Inflammatory macrophage treated with lipopolysaccharide for 1 hour (primary cell): ENCODE results near the gene ARFGAP3.

Experiments used
- DNase-seq, 2 donors: peaks; one replicate each; pipeline ENCODE4 v3.0.0-alpha.2; 2020 to 2022

The ARFGAP3 gene

DNA sequence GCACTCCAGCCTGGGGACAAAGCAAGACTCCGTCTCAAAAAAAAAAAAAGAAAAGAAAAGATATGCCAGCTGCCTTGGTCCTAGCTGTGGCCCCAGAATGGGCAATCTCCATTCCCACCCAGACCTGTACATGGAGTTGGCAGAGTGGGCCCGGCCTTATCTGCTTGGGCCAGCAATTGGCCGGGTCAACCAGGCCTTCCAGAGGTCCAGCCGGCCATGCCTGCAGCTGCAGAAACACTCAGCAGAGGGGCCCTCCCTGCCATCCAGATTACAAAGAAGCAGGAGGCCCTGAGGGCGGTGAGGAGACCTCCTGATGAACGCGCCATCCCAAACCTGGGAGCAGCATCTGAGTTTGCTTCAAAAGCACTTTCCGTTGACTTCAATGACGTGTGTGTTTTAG is 26.9 kb upstream of the ARFGAP3 start:
- no peak for DNase-seq

- DNase-seq = no peak
Observed at GRCh38 chr22:42883121-42883520, 26.0 kb upstream of the ARFGAP3 start.

GRCh38 chr22:42881982-42882656 is 25.0 kb upstream of the ARFGAP3 start:
- DNase-seq = no peak

- DNase-seq = no peak
Observed at GRCh38 chr22:42881298-42881697, 24.2 kb upstream of the ARFGAP3 start.

DNA sequence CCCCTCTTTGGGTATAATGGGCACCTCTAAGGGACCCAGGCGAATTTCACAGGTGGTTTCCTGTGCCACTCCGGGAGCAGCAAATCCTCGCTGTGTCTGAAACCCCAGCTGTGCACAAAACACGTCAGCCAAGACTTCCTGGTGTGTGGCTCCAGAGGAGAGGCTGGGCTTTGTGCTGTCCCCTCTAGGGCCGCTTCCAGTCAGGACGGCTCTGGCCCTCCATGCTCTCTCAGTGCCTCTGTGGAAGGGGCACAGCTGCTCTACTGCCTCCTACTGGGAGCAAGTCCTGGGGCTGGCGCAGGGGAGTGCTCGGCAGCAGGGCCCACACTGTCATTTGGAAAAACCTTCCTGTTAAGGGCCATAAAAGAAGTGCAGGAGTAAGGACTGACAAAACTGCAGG is 23.7 kb upstream of the ARFGAP3 start:
- no peak for DNase-seq

DNA sequence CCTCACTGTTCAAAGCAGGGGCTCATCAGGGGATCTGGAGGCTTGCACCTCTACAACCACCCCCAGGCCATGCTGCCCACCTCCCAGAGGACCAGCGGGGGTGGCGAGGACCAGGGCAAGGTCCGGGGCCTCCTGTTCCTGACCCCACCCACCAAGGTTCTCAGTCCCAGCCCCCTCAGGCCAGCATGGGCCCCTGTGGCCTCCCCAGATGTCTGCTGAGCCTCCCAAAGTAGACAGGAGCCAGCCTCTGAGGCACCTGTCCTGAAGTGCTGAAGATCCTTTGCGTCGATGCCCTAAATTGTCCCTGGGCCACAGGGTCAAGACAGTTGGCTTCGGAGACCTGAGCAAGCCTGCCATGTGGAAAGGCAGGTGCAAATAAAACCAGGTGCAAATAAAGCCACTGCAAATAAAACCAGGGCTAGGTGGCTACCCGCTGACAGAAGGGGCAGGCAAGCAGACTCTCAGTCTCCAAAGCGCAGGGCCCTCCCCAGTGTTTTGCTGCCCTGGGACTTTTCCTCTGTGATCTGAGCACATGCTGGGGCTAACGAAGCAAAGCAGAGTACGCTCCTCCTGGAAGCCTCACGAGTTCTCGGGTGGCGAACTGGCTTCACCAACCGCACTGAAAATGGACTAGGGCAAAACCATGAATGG is 22.4 kb upstream of the ARFGAP3 start:
- no peak for DNase-seq

GRCh38 chr22:42878561-42879305 is 21.7 kb upstream of the ARFGAP3 start:
- DNase-seq = no peak

DNA sequence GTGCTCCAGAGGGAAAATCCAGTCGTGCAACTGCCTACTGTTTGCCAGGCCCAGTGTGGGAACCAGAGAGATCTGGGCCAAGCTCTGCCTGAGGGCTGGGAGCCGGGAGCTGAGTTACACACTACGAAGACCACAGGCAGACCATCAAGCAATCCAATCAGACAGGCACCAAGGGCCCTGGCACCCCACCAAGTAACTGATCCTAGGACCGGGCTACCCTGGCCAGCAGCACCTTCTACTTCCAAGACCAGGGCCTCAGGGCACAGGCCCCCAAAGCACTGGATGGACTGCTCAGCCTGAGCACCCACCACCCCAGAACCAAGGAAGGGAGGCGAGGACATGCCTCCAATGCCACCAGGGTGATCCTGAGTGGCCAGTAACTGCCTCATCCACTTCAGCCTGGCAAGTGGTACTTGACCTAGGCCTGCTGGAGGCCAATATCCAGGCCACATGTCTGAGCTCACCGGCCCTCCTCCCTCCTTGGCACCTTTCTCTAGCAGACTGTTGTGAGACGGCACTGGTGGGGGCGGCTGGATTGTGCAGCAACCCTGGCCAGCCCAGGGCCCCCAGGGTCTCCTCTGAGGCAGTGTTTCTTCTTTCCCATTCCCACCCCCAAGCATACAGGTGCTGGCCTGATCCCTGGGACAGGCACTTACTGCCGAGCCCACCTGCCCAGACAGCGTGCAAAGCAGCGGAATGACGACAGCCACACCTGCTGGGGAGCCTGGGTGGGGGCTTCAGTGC is 20.7 kb upstream of the ARFGAP3 start:
- no peak for DNase-seq

DNA sequence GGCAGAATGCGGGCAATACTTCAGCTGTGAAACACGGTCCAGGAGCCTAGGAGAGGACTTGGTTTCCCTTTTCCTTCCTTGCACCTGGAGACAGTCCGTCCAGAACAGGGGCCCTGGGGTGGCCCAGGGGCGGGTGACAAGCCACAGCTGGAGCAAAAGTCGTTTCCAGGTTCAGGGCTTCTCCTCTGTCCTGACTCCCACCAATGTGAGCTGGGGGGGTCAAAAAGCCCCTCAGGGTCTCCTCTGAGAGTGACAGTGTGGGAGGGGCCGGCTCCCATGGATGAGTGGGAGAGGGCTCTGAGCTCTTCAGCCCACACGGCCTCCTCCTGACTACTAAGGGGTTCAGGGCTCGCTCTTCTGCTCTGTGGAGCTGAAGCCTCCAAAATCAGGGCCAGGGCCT is 20.1 kb upstream of the ARFGAP3 start:
- no peak for DNase-seq

DNA sequence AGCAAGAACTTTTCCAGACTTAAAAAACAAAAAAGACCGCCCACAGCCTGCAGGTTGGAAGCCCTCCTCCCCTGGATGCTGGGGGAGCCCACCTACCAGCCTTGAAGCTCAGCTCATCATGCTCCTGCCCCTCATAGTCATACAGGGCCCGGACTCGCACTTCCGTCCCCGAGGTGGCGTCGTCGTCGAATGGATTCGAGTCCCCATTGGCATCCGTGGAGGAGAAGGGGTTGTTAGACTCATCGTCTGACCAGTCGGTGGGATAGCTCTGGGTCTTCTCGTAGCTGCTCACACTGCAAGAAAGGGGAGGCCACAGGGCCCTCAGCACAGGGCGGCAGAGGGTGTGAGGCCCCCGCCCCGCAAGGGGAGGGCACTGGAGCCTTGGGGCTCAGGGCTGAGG is 19.0 kb upstream of the ARFGAP3 start:
- no peak for DNase-seq

DNA sequence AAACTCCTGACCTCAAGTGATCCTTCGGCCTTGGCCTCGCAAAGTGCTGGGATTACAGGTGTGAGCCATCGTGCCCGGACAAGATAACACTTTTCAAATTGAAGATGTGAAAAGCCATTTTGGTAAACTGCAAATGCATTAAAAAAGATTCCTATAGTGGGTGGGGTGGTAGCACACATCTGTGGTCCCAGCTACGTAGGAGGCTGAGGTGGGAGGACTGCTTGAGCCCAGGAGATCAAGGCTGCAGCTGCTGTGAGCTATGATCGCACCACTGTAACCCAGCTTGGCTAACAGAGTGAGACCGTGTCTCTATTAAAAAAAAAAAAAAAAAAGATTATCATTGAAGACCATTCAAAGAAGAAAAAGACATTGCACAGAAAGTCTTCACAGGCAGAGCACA is 16.9 kb upstream of the ARFGAP3 start:
- no peak for DNase-seq

- DNase-seq = no peak
Observed at GRCh38 chr22:42873356-42873755, 16.3 kb upstream of the ARFGAP3 start.

DNA sequence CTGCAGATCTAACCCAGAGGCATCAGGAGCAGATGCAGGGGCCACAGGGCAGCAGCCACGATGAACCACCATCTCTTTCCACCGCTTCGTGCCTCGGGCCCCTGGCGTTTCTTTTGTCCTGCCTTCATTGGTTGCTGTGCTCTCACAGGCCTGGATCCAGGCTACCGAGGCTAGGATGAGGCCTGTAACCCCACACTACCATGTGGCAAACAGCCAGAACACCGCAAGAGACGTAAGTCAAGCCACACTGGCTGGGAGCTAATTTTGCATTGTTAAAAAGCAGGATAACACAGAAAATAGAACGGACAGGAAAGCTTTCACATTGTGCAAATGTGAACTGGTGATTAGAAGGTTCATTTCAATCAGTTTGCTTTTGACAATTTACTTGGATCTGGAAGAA is 15.7 kb upstream of the ARFGAP3 start:
- no peak for DNase-seq

DNA sequence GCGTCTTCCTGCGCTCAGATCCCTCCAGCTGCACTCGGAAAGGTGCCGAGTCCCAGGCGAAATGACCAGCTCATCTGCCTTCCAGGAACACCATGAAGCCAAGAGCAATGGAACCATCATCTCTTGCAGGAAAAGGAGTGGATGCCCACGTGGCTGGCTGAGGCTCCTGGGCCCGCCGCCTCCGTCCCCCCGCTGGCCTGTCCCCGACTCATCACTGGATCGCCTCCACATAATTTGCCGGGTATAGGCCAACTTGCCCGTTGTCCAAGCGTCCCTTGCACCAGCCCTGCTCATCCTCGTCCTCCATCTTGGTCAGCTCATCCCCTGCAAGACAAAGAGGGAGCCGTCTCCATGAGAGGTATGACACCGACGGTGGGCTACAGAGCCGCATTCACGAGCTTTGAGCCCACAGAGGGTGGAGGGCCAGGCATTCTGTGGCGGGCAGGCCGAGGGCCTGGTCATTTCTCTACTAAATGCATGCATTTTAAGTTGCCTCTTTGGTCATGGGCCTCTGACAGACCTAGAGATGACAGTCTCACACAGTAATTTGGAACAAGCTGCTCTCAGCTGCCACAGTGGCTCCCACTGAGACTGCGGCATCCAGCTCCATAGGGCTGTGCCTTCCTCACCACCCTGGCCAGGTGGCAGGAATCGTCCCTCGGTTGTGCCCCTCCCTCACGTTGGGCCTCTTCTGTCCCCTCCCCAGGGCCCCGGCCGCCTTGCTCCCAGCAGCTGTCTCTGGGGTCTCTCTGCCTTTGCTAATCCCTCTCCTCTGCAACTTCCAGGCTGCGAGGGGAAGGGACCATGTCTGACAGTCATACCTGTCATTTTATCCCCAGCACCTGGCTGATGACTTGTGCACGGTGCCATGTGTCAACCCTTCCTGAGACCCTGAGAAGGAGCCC is 14.3 kb upstream of the ARFGAP3 start:
- DNase-seq = no peak

DNA sequence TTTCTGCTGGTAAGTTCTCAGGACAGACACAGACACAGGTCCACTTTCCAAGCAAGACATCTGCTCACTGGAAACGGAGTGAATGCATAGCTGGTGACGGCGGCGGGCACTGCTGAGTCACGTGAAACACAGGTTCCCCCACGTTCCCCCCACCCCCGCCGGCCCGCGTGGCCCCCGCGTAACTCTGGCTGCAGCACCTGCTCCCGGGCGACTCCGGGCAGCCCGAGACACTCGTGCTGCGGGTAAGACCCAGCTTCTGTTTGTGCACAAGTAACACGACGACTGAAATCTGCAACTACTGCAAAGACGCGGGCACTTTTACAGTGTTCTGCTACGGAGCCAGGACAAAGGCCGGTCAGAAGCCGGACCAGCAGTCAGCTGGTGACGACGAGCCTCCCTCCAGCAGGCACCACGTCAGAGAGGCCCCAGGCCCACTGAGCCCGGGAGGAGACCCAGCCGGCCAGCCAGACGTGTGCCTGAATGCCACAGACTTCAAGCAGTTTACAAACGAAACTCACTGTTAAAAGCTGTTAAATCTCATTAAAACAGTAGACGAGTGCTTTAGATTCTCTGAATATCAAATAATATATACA is 12.9 kb upstream of the ARFGAP3 start:
- no peak for DNase-seq

DNA sequence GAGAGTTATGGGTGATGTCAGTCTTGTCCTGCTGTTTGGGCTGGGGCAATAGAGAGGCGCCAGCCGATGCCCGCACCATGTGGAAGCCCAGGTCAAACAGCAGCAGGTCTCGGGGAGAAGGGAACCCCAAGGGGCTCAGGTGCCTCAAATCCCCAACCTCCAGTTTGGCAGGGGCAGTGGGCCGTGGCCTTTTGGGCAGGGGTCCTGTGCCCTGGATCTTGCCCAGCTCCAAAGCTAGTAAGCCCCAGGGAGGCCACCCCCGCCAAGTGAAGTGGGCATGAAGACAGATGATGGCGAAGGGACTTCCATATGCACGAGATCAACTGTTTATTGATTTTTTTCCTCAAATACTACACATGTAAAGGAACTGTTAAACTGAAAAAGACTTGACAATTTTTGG is 12.4 kb upstream of the ARFGAP3 start:
- no peak for DNase-seq

DNA sequence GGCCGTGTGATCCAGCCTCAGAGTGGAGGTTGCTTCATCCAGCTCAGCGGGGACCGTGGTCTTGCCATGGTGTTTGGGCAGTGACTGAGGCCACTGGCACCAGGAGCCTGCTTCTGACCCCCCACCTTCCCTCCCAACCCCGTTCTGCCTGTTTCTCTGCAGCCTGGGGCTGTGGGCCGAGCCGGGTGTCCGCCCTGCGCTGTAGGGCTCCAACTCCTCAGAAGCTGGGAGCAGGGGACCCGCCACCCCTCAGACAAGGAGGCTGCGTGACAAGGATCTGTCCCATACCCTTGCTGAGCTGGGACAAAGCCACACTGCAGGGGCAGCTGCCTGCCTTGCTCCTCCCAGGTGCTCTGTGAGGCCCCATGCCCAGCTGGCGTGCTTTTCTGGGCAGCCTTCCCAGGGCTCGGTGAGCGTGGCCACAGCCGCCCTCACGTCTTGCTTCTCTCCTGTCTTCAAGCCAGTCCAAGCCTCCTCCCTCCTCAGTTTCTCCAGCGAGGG is 11.7 kb upstream of the ARFGAP3 start:
- DNase-seq = no peak

DNA sequence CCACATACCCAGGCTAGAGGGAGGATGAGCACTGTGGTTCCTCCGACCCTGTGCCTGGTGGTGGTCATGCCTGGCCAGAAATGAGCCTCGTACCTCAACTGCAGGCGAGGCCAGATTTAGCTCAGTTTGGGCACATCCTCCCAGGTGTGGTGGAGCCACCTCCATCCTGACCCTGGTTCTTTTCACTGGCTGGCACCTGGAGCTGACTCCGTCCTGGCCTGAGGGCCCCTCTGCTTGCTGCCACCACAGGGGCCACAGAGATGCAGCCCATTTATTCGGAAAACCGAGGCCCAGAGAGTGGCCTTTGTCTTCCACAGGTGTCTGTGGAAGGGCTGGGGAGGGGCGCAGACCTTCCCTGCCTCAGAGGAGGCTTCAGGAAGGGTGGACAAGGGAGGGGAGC is 9.0 kb upstream of the ARFGAP3 start:
- no peak for DNase-seq

GRCh38 chr22:42865536-42865935 is 8.5 kb upstream of the ARFGAP3 start:
- DNase-seq = no peak

- peak; percentile 79 to 90 for DNase-seq
Observed at GRCh38 chr22:42863349-42863961, 6.4 kb upstream of the ARFGAP3 start.

DNA sequence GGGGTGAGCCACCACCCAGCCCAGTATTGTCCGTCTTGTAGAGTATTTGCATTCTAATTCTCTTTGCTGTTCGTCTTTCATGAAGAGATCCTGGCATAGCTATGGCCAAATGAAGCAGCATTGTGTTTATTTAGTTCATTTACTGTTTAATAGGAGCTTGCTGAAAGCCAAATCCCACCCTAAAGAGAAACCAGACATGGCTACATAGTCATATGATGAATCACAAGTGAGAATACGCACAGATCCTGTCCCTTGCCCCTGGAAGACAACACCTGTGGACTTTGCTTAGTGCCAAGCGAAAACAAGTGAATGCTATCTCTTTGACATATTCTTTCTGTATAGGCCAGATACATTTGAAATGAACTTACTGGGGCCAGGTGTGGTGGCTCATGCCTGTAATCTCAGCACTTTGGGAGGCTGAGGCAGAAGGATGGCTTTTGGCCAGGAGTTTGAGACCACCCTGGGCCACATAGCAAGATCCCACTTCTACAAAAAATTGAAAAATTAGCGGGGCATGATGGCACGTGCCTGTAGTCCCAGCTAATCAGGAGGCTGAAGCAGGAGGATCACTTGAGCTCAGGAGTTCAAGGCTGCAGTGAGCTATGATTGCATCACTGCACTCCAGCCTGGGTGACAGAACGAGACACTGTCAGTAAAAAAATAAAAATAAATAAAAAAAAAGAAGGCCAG is 5.1 kb upstream of the ARFGAP3 start:
- DNase-seq = no peak
